GM12878 (cell line): ENCODE results near the gene AGAP3. TPM values are rescaled to one million over a fixed set of nuclear protein-coding genes. Genes with fewer than 3 reads are reported as not detected.

Experiments used
- ATAC-seq: fragments of 200-7000 bp; cut with Tn5 transposase; 3 replicates; pipeline ENCODE4 v1.9.1; 2020; ENCODE audit warnings: mild to moderate bottlenecking, moderate library complexity
- BruUV-seq: library from RNA; stranded (reverse); fragments of 400-500 nt; replicated peaks from 2 replicates; lab custom pipeline; 2021; lab: Mats Ljungman, UMichigan
- CTCF ChIA-PET: fragments of 300-600 bp; sonication (Branson Sonifier 250); formaldehyde crosslinking; extraction: SDS; loops from one replicate; lab custom pipeline; 2021; ENCODE audit warnings: inconsistent platforms; lab: Yijun Ruan, JAX
- POLR2A ChIA-PET: fragments of 350-600 bp; formaldehyde crosslinking; extraction: SDS; loops from one replicate; lab custom pipeline; 2021; ENCODE audit warnings: inconsistent platforms; lab: Charles Lee
- RAD21 ChIA-PET: fragments of 300-600 bp; sonication (Branson Sonifier 250); formaldehyde crosslinking; loops from one replicate; lab custom pipeline; 2023; ENCODE audit warnings: antibody characterized with exemption; ENCODE audit not compliant: unreplicated experiment; lab: Charles Lee
- SMC1A ChIA-PET: fragments of 300-600 bp; sonication (Branson Sonifier 250); formaldehyde crosslinking; loops from one replicate; lab custom pipeline; 2023; ENCODE audit not compliant: unreplicated experiment, uncharacterized antibody; lab: Charles Lee
- DNase-seq: peaks from one replicate; pipeline ENCODE4 v3.0.0-alpha.2; 2011; ENCODE audit warnings: low read depth, low spot score
- FAIRE-seq: peaks from 3 replicates; lab custom pipeline; 2011; peaks lifted over from hg19 to GRCh38; lab: Jason Lieb, UNC
- H2AFZ ChIP-seq: 2 replicates; pipeline ENCODE4 v1.6.0; 2011; ENCODE audit warnings: low read depth, low read length, control low read depth; ENCODE audit not compliant: control insufficient read depth
- H3K27ac ChIP-seq: 2 replicates; pipeline ENCODE4 v1.5.1; 2011; ENCODE audit warnings: control low read depth; ENCODE audit not compliant: control insufficient read depth, insufficient read depth
- H3K27me3 ChIP-seq, 2 experiments: replicated peaks in 1 of 2; 2 replicates each; pipeline versions ENCODE4 v1.6.0 to v1.6.1; 2011; ENCODE audit warnings: low read length in 1 of 2; ENCODE audit not compliant: control insufficient read depth in 2 of 2, insufficient read depth in 2 of 2
- H3K36me3 ChIP-seq, 2 experiments: 2 replicates each; pipeline ENCODE4 v1.5.1; 2011; ENCODE audit warnings: low read length in 1 of 2; ENCODE audit not compliant: control insufficient read depth in 2 of 2, insufficient read depth in 2 of 2
- H3K4me1 ChIP-seq: 2 replicates; pipeline ENCODE4 v1.6.1; 2011; ENCODE audit warnings: mild to moderate bottlenecking, low read length, moderate library complexity, mixed read lengths; ENCODE audit not compliant: control insufficient read depth, insufficient read depth
- H3K4me2 ChIP-seq: 2 replicates; pipeline ENCODE4 v1.6.0; 2011; ENCODE audit warnings: control low read depth; ENCODE audit not compliant: control insufficient read depth, insufficient read depth
- H3K4me3 ChIP-seq: fragments of 200-600 bp; sonication (generic); 2 replicates; pipeline ENCODE4 v1.5.1; 2016
- H3K79me2 ChIP-seq: 2 replicates; pipeline ENCODE4 v1.6.0; 2011; ENCODE audit warnings: low read length; ENCODE audit not compliant: control insufficient read depth, insufficient read depth
- H3K9ac ChIP-seq: 2 replicates; pipeline ENCODE4 v1.8.0; 2011; ENCODE audit warnings: low read length, control low read depth, mixed read lengths; ENCODE audit not compliant: control insufficient read depth, insufficient read depth
- H3K9me3 ChIP-seq: replicated peaks from 3 replicates; pipeline ENCODE4 v1.5.1; 2011; ENCODE audit warnings: mild to moderate bottlenecking, low read length; ENCODE audit not compliant: control insufficient read depth, insufficient read depth
- H4K20me1 ChIP-seq: 2 replicates; pipeline ENCODE4 v1.6.0; 2011; ENCODE audit not compliant: control insufficient read depth, insufficient read depth
- ATF7 ChIP-seq: fragments of 450-650 bp; IDR thresholded peaks from 2 replicates; pipeline ENCODE4 v1.6.1; 2016; ENCODE audit warnings: low read depth, mild to moderate bottlenecking
- GABPA ChIP-seq: IDR thresholded peaks from 2 replicates; pipeline ENCODE4 v1.6.1; 2014; ENCODE audit warnings: antibody characterized with exemption, low read depth, mild to moderate bottlenecking, inconsistent platforms
- HCFC1 ChIP-seq: fragments of 150-350 bp; IDR thresholded peaks from 2 replicates; pipeline ENCODE4 v1.6.1; 2014; ENCODE audit warnings: low read length
- MTA2 ChIP-seq: fragments of 450-650 bp; IDR thresholded peaks from 2 replicates; pipeline ENCODE4 v1.6.1; 2016; ENCODE audit warnings: low read depth, mild to moderate bottlenecking, moderate library complexity
- NFYA ChIP-seq: IDR thresholded peaks from 2 replicates; pipeline ENCODE4 v1.6.1; 2011; ENCODE audit warnings: low read depth, mild to moderate bottlenecking, low read length, improper control_type of control experiment, borderline replicate concordance
- RCOR1 ChIP-seq: conservative IDR thresholded peaks from 2 replicates; pipeline ENCODE4 v1.6.1; 2012; ENCODE audit warnings: low read depth, low read length, improper control_type of control experiment
- RFX5 ChIP-seq: IDR thresholded peaks from 2 replicates; pipeline ENCODE4 v1.6.1; 2011; ENCODE audit warnings: low read depth, low read length, improper control_type of control experiment
- SMAD1 ChIP-seq: fragments of 450-650 bp; IDR thresholded peaks from 2 replicates; pipeline ENCODE4 v1.6.1; 2018; ENCODE audit warnings: mild to moderate bottlenecking, low read depth; ENCODE audit not compliant: partially characterized antibody
- TARDBP ChIP-seq: IDR thresholded peaks from 2 replicates; pipeline ENCODE4 v1.6.1; 2016; ENCODE audit warnings: borderline replicate concordance
- ZZZ3 ChIP-seq: IDR thresholded peaks from 2 replicates; pipeline ENCODE4 v1.6.1; 2011; ENCODE audit warnings: low read depth; ENCODE audit not compliant: control insufficient read depth, insufficient read length
- WGBS: methylation state at CpG from one replicate; pipeline ENCODE4 v1.1.6; 2016; ENCODE audit warnings: low lambda C conversion rate; ENCODE audit not compliant: insufficient replicate concordance, insufficient coverage; ENCODE audit errors: missing lambda C conversion rate; 5-methylcytosine and 5-hydroxymethylcytosine counted together
- in situ Hi-C: fragments of 300-500 bp; cut with MboI; formaldehyde crosslinking; loops from 9 replicates; pipeline ENCODE4 v1.14.3; 2018; ENCODE audit warnings: mixed read lengths
- intact Hi-C: fragments of 100-400 bp; cut with micrococcal nuclease; formaldehyde crosslinking; loops from one replicate; pipeline ENCODE4 v1.14.2; 2022; ENCODE audit not compliant: unreplicated experiment
- polyA plus RNA-seq, 11 experiments: library from polyadenylated mRNA; depleted of rRNA in 4 of 11; unstranded in 6 of 11; stranded (reverse) in 5 of 11; fragments of >200 nt; fragmentation: Nextera tagmentation in 4 of 11; fragmentation: Illumina TruSeq in 1 of 11; extraction: Ambion mirVana in 4 of 11; extraction: Trizol in 1 of 11; gene quantifications; 1 replicate in 1 of 11; 2 replicates in 10 of 11; pipeline versions ENCODE4 v1.2.1 to v1.2.3, GENCODE V29; 2011 to 2016; ENCODE audit warnings: inconsistent platforms in 2 of 11, missing spikeins in 2 of 11, low read depth in 1 of 11
- total RNA-seq, 4 experiments: library from RNA; depleted of rRNA in 3 of 4; stranded (reverse); fragments of >200 nt in 3 of 4; fragmentation: Illumina TruSeq in 1 of 4; extraction: Trizol in 1 of 4; gene quantifications; 2 replicates each; pipeline versions ENCODE4 v1.2.1 to v1.2.3, GENCODE V29; 2013 to 2021
- TF ChIP-seq, protein P1 (sequence below): fragments of 150-350 bp; IDR thresholded peaks from 2 replicates; pipeline ENCODE4 v1.6.1; 2014; ENCODE audit warnings: mild to moderate bottlenecking, low read depth, low read length
- TF ChIP-seq, protein P2 (sequence below): IDR thresholded peaks from 2 replicates; pipeline ENCODE4 v1.6.1; 2011; ENCODE audit warnings: borderline replicate concordance, low read depth, mild to moderate bottlenecking, moderate library complexity, low read length; ENCODE audit not compliant: insufficient read depth, poor library complexity, severe bottlenecking

AGAP3 gene
- total and polyA plus RNA-seq, 10 of the 15 experiments (the other 5 are each of a cell fraction or from before 2014, with no cell fraction given): 1.8 to 68.1 (median 15.7) TPM

DNA sequence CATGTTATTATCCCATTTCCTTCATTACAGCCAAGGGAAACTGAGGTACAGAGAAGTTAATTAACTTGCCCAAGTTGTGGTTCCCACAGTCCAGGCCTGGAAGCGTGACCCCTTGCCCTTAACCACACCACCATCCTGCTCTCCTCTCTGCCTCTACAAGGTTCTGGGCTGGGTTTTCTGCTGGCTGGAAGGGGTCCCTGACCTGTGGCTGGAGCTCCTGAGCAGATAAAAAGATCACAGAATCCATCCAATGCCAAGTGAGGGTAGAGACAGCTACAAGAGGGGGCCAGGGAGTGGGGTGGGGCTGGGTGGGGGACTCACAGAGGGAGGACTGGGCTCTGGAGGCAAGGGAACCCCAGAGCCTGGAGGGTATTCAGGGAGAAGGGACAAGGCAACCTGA lies 91.0 kb downstream of the AGAP3 start:
- no peak overlapping the region for H3K27ac ChIP-seq
- ChIA-PET POLR2A (no interaction called here), CTCF (interaction anchor here (0.8 to 1.5 kb wide), 3 partner anchors 11 to 29 kb away, joined by 3 read pairs; no protein-coding TSS in a partner anchor), RAD21 (no interaction called here), SMC1A (no interaction called here)
- H3K4me1 ChIP-seq: no peaks in the 10 kb centered on the region
- DNase-seq: no peak
- no TSS peak for BruUV-seq
- no peaks in the 10 kb centered on the region for H4K20me1 ChIP-seq
- peaks cover under 1 to 4% of the 10 kb centered on the region in 2 experiments for H3K27me3 ChIP-seq
- no peak for ATAC-seq
- H3K9ac ChIP-seq: no peak overlapping the region
- 0% methylated on average over 1 of the region's 1 CpG for WGBS
- TF ChIP-seq SMAD1 (no peak), GABPA (no peak), RFX5 (no peak), MTA2 (no peak), ATF7 (no peak), TARDBP (no peak), NFYA (no peak), HCFC1 (no peak), RCOR1 (no peak), ZZZ3 (no peak)
- TF ChIP-seq, protein P1, sequence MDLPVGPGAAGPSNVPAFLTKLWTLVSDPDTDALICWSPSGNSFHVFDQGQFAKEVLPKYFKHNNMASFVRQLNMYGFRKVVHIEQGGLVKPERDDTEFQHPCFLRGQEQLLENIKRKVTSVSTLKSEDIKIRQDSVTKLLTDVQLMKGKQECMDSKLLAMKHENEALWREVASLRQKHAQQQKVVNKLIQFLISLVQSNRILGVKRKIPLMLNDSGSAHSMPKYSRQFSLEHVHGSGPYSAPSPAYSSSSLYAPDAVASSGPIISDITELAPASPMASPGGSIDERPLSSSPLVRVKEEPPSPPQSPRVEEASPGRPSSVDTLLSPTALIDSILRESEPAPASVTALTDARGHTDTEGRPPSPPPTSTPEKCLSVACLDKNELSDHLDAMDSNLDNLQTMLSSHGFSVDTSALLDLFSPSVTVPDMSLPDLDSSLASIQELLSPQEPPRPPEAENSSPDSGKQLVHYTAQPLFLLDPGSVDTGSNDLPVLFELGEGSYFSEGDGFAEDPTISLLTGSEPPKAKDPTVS: no peak
- TF ChIP-seq, protein P2, sequence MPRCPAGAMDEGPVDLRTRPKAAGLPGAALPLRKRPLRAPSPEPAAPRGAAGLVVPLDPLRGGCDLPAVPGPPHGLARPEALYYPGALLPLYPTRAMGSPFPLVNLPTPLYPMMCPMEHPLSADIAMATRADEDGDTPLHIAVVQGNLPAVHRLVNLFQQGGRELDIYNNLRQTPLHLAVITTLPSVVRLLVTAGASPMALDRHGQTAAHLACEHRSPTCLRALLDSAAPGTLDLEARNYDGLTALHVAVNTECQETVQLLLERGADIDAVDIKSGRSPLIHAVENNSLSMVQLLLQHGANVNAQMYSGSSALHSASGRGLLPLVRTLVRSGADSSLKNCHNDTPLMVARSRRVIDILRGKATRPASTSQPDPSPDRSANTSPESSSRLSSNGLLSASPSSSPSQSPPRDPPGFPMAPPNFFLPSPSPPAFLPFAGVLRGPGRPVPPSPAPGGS: no peak
- H3K4me3 ChIP-seq: no peak overlapping the region
- in situ Hi-C loops (no loop called here), intact Hi-C loops (no loop called here)
- H3K4me2 ChIP-seq: no peak overlapping the region
- no peaks in the 10 kb centered on the region for H3K9me3 ChIP-seq
- no peaks in the 10 kb centered on the region for H3K79me2 ChIP-seq
- FAIRE-seq: no peak
- no peaks in the 10 kb centered on the region for H3K36me3 ChIP-seq
- no peak overlapping the region for H2AFZ ChIP-seq
